K562 (cell line): ENCODE data around the gene KLHDC7B. TPM values are rescaled to one million over a fixed set of nuclear protein-coding genes. Genes with fewer than 3 reads are reported as not detected.
A peak's percentile ranks its signal among the peaks of the same experiment; 100 is the strongest.

Source experiments
- ATF1 ChIP-seq, 2 experiments: fragments of 450-650 bp in 1 of 2; IDR thresholded peaks; 2 replicates each; pipeline ENCODE4 v1.6.1; 2016; ENCODE audit warnings: missing compliant biosample characterization in 1 of 2, missing genetic modification characterization in 1 of 2
- CBX1 ChIP-seq: sonication (generic); IDR thresholded peaks from 2 replicates; pipeline ENCODE4 v1.6.1; 2016; ENCODE audit warnings: antibody characterized with exemption, low read depth, mild to moderate bottlenecking
- CBX8 ChIP-seq: fragments of 200-600 bp; sonication (generic); IDR thresholded peaks from 2 replicates; pipeline ENCODE4 v1.6.1; 2012; ENCODE audit warnings: borderline replicate concordance, mixed run types, low read depth, mild to moderate bottlenecking, moderate library complexity, mixed read lengths, low read length, control low read depth, inconsistent platforms; ENCODE audit not compliant: poor library complexity, severe bottlenecking; ENCODE audit errors: extremely low read depth
- EGR1 ChIP-seq: fragments of 450-650 bp; conservative IDR thresholded peaks from 2 replicates; pipeline ENCODE4 v1.6.1; 2017; ENCODE audit warnings: mild to moderate bottlenecking
- GABPB1 ChIP-seq: sonication (generic); formaldehyde crosslinking; IDR thresholded peaks from 2 replicates; pipeline ENCODE4 v1.8.0; 2022; ENCODE audit warnings: mild to moderate bottlenecking, missing genetic modification reagents
- MXI1 ChIP-seq: IDR thresholded peaks from 2 replicates; pipeline ENCODE4 v1.6.1; 2011; ENCODE audit warnings: low read depth, mild to moderate bottlenecking, improper control_type of control experiment, low read length
- NR2C2 ChIP-seq, 2 experiments: fragments of 200-800 bp in 1 of 2; sonication (Bioruptor generic) in 1 of 2; sonication (generic) in 1 of 2; formaldehyde crosslinking in 1 of 2; IDR thresholded peaks; 2 replicates each; pipeline versions ENCODE4 v1.6.1 to v1.8.0; 2016 to 2022; ENCODE audit warnings: mild to moderate bottlenecking in 1 of 2, missing compliant biosample characterization in 1 of 2, missing genetic modification characterization in 1 of 2, missing genetic modification reagents in 1 of 2
- NRF1 ChIP-seq, 2 experiments: fragments of 450-650 bp; IDR thresholded peaks in 1 of 2; conservative IDR thresholded peaks in 1 of 2; 2 replicates each; pipeline ENCODE4 v1.6.1; 2014; ENCODE audit warnings: mild to moderate bottlenecking in 2 of 2
- USF2 ChIP-seq: sonication (generic); formaldehyde crosslinking; IDR thresholded peaks from 2 replicates; pipeline ENCODE4 v1.5.0; 2020; ENCODE audit warnings: missing genetic modification reagents
- ZBTB40 ChIP-seq, 2 experiments: fragments of 450-650 bp in 1 of 2; sonication (generic) in 1 of 2; formaldehyde crosslinking in 1 of 2; IDR thresholded peaks; 2 replicates each; pipeline versions ENCODE4 v1.7.1 to v1.9.0; 2016 to 2022; ENCODE audit warnings: inconsistent platforms in 1 of 2, mild to moderate bottlenecking in 1 of 2, missing genetic modification reagents in 1 of 2
- polyA plus RNA-seq, 8 experiments: library from polyadenylated mRNA; depleted of rRNA in 4 of 8; stranded (reverse) in 5 of 8; unstranded in 3 of 8; fragments of >200 nt; fragmentation: Nextera tagmentation in 2 of 8; fragmentation: Illumina TruSeq in 1 of 8; extraction: Ambion mirVana in 2 of 8; extraction: Trizol in 1 of 8; gene quantifications; 2 replicates each; pipeline versions ENCODE4 v1.2.1 to v1.2.3, GENCODE V29; 2011 to 2014; ENCODE audit warnings: inconsistent platforms in 1 of 8, missing spikeins in 1 of 8
- total RNA-seq, 7 experiments: library from RNA; depleted of rRNA in 6 of 7; stranded (reverse); fragments of >200 nt in 6 of 7; fragmentation: Illumina TruSeq in 2 of 7; extraction: Trizol in 2 of 7; gene quantifications; 2 replicates each; pipeline versions ENCODE4 v1.2.1 to v1.2.3, GENCODE V29; 2011 to 2021; ENCODE audit warnings: low replicate concordance in 1 of 7
- TF ChIP-seq, protein P1 (sequence below): fragments of 250-450 bp; sonication (Bioruptor Pico); IDR thresholded peaks from 2 replicates; pipeline ENCODE4 v1.8.0; 2021; ENCODE audit warnings: moderate library complexity, mild to moderate bottlenecking, inconsistent platforms

Gene KLHDC7B
- total and polyA plus RNA-seq, 9 of the 15 experiments (the other 6 are each of a cell fraction or from before 2014, with no cell fraction given): 0.04 to 0.22 (median 0.05) TPM; not detected in 4

DNA sequence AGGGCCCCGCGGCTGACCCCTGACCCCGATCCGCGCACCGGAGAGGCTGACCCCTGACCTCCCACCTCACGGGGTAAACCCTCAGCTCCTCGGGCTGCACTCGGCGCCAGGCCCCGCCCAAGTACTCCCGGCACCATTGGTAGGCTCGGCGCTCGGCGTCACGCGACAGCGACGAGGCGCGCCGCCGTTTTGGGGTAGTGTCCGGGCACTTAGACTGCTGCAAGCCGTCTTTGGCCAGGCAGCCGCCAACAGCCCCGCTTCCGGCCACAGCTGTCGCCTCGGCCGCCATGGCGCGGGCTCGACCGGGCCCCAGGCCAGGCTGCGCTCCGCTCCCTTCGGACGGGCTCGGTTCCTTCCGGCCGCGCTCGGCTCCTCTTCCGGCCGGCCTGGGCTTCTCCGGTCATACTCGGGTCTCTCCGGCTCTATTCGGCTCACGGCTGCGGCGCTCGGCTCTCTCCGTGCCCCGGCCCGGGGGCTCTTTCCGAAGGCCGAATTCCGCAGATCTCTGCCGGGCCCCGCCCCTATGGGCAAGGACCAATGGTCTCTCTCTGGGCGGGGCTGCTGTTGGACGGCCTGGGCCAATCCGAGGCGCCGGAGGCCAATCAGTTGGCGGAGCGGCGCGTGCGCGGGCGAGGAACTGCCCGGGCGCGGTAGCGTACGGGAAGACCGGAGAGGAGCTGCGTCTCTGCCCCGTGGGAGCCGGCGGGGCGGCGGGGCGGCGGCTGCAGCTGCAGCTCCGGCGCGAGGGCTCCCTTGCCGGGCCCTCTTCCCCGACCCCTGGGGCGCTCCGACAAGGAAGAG lies 37.0 kb downstream of the KLHDC7B start, which contains the start of gene CHKB (continued):
- TF ChIP-seq GABPB1 (peak; percentile 66; the same call in 1 of the 2 replicates), USF2 (CRISPR knock-in tag) (peak; percentile 8; the same call in 1 of the 2 replicates), EGR1 (no peak), NRF1 (conservative IDR thresholded peaks at IDR 0.05 in 1 of 2, IDR thresholded peaks at IDR 0.05 in 1 of 2) (peak; percentile 96), NR2C2 (CRISPR knock-in tag; IDR thresholded peaks at IDR 0.05) (peak; percentile 94), NR2C2 (tag; IDR thresholded peaks at IDR 0.05) (peak; percentile 99), MXI1 (no peak), ZBTB40 (IDR thresholded peaks at IDR 0.05) (peak; percentile 76), ZBTB40 (CRISPR knock-in tag; IDR thresholded peaks at IDR 0.05) (no peak), CBX1 (peak; percentile 60; the same call in 1 of the 2 replicates), ATF1 (CRISPR knock-in tag; IDR thresholded peaks at IDR 0.05) (peak; percentile 69), ATF1 (tag; IDR thresholded peaks at IDR 0.05) (peak; percentile 82), CBX8 (no peak)
- TF ChIP-seq, protein P1, sequence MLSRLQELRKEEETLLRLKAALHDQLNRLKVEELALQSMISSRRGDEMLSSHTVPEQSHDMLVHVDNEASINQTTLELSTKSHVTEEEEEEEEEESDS: no peak
